ENCODE results near the gene TRIM63. TPM values are rescaled to one million over a fixed set of nuclear protein-coding genes. Genes with fewer than 3 reads are reported as not detected.

TRIM63 gene
- polyA plus RNA-seq, 3 donors, result 0.09 TPM; not detected in 2

DNA sequence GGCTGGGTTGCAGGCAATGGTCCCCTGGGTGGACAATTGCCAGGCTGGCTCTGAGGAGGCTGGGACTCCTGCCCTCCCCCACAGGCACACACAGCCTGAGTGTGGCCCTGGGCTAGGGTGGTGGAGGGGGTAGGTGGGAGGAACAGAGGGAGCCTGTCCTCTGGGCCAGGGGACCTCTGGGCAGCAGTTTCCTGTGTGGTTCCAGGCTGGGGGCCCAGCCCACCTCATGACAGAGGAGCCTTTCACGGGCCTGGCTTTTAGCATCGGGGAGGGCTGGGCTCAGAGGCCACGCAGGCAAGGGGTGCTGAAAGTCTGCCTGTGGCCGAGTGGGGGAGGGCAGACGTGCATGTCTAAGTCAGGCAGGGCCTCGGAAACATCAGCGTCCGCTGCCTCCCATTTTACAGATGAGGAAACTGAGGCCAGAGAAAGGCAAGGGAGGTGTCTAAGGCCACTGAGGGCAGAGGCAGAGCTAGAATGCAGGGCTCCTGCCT is 38.9 kb downstream of the TRIM63 start:
- no peak for TF ChIP-seq CTCF (IDR thresholded peaks at IDR 0.05)
- Mint-ChIP-seq H3K27me3 (ENCODE audit: low read depth in 3 of 3) (peaks cover 5 to 11% (median 9%) of the 10 kb centered on the region in 3 donors), H3K36me3 (no peaks in the 10 kb centered on the region), H3K9me3 (no peaks in the 10 kb centered on the region), H3K4me3 (no peak overlapping the region), H3K4me1 (peaks cover 6% of the 10 kb centered on the region), H3K27ac (no peak overlapping the region)
- no peak overlapping the region for H3K9ac ChIP-seq (ENCODE audit: insufficient read depth, low read length, poor library complexity, severe bottlenecking)
- intact Hi-C loops (cut with micrococcal nuclease), result no loop called here
- no peaks in the 10 kb centered on the region for H3K9me3 ChIP-seq (replicated peaks in 1 of 2; ENCODE audit: control insufficient read depth in 1 of 2, insufficient read depth in 1 of 2, low read length in 2 of 2)
- WGBS (ENCODE audit: insufficient coverage), result 75% methylated on average over 8 of the region's 8 CpGs
- DNase-seq, result no peak
- no peaks in the 10 kb centered on the region for H3K4me1 ChIP-seq (ENCODE audit: control insufficient read depth in 1 of 2, insufficient read depth in 2 of 2, low read length in 2 of 2)
- peaks cover 0 to 6% of the 10 kb centered on the region in 2 donors for H3K27me3 ChIP-seq (ENCODE audit: control insufficient read depth in 2 of 2, insufficient read depth in 2 of 2, low read length in 2 of 2)
- H3K4me3 ChIP-seq (replicated peaks in 1 of 3; ENCODE audit: low read depth in 2 of 3, low read length in 3 of 3), result no peak overlapping the region
- H3K4me2 ChIP-seq (replicated peaks; ENCODE audit: extremely low read depth, low read length, poor library complexity, severe bottlenecking), result no peak overlapping the region
- H2AFZ ChIP-seq (ENCODE audit: insufficient read depth, low read depth, low read length, poor library complexity, severe bottlenecking), result no peak overlapping the region
- H4K20me1 ChIP-seq (ENCODE audit: insufficient read depth, low read length), result no peaks in the 10 kb centered on the region
- H3K79me2 ChIP-seq (ENCODE audit: insufficient read depth, low read length), result no peaks in the 10 kb centered on the region
- no peak overlapping the region for H3K27ac ChIP-seq (ENCODE audit: low read depth in 1 of 2, low read length in 2 of 2)
- no peaks in the 10 kb centered on the region for H3K36me3 ChIP-seq (replicated peaks in 1 of 2; ENCODE audit: control insufficient read depth in 1 of 2, insufficient read depth in 2 of 2, low read length in 2 of 2)

DNA sequence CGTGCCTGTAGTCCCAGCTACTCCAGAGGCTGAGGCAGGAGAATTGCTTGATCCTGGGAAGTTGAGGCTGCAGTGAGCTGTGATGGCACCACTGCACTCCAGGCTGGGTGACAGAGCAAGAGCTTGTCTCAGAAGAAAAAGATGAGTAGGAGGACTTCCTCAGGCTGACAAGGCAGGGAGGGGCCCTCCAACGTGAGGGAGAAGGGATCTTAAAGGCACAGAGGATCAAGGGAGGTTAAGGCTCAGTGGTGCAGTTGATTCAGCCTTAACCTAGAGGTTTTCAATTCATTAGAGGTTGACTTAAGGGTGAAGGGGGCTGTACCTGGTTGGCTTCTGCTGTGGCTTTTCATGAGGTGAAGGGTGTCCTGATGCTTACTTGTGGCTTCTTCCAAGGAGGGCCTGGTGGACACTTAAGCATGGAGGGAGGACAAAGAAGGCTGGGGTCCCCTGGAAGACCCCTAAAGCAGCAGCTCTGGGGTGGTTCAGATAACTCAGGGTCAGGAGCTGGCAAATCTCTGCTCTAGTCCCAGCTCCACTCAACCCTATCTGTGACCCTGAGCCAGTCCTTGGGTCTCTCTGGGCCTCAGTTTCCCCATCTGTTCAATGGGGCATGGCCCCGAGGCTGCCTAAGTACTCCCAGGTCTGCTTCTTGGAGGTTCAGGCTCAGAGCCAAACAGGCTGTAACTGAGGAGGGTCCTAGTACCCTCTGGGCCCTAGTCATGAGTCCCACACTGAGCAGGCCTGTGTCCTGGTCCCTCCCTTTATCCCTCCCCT is 39.5 kb downstream of the TRIM63 start:
- Histone ChIP-seq H3K9ac (ENCODE audit: insufficient read depth, low read length, poor library complexity, severe bottlenecking) (no peak overlapping the region), H3K9me3 (replicated peaks in 1 of 2; ENCODE audit: control insufficient read depth in 1 of 2, insufficient read depth in 1 of 2, low read length in 2 of 2) (no peaks in the 10 kb centered on the region), H3K4me3 (replicated peaks in 1 of 3; ENCODE audit: low read depth in 2 of 3, low read length in 3 of 3) (no peak overlapping the region), H3K27ac (ENCODE audit: low read depth in 1 of 2, low read length in 2 of 2) (no peak overlapping the region), H3K36me3 (replicated peaks in 1 of 2; ENCODE audit: control insufficient read depth in 1 of 2, insufficient read depth in 2 of 2, low read length in 2 of 2) (no peaks in the 10 kb centered on the region), H3K79me2 (ENCODE audit: insufficient read depth, low read length) (no peaks in the 10 kb centered on the region), H2AFZ (ENCODE audit: insufficient read depth, low read depth, low read length, poor library complexity, severe bottlenecking) (no peak overlapping the region), H3K4me2 (replicated peaks; ENCODE audit: extremely low read depth, low read length, poor library complexity, severe bottlenecking) (no peak overlapping the region), H3K4me1 (ENCODE audit: control insufficient read depth in 1 of 2, insufficient read depth in 2 of 2, low read length in 2 of 2) (no peaks in the 10 kb centered on the region), H4K20me1 (ENCODE audit: insufficient read depth, low read length) (no peaks in the 10 kb centered on the region), H3K27me3 (ENCODE audit: control insufficient read depth in 2 of 2, insufficient read depth in 2 of 2, low read length in 2 of 2) (no peaks in the 10 kb centered on the region)
- Mint-ChIP-seq H3K4me3 (peak overlapping the region in 1 of 2 donors; percentile 48), H3K9me3 (no peaks in the 10 kb centered on the region), H3K36me3 (no peaks in the 10 kb centered on the region), H3K4me1 (peaks cover 6% of the 10 kb centered on the region), H3K27me3 (ENCODE audit: low read depth in 3 of 3) (peaks cover 7 to 14% (median 9%) of the 10 kb centered on the region in 3 donors), H3K27ac (peak overlapping the region in 1 of 7 donors; percentile 23)
- intact Hi-C loops (cut with micrococcal nuclease), result no loop called here
- 25% methylated on average over 2 of the region's 3 CpGs for WGBS (ENCODE audit: insufficient coverage)
- DNase-seq, result no peak
- TF ChIP-seq CTCF (IDR thresholded peaks at IDR 0.05), result no peak
